Endothelial cell of coronary artery (primary cell): ENCODE results near the gene OR2AJ1. TPM values are rescaled to one million over a fixed set of nuclear protein-coding genes. Genes with fewer than 3 reads are reported as not detected.

ENCODE experiments used
- total RNA-seq: library from RNA; depleted of rRNA; stranded (reverse); fragments of >200 nt; gene quantifications from 2 replicates; pipeline ENCODE4 v1.2.3, GENCODE V29; 2014

OR2AJ1 gene, protein sequence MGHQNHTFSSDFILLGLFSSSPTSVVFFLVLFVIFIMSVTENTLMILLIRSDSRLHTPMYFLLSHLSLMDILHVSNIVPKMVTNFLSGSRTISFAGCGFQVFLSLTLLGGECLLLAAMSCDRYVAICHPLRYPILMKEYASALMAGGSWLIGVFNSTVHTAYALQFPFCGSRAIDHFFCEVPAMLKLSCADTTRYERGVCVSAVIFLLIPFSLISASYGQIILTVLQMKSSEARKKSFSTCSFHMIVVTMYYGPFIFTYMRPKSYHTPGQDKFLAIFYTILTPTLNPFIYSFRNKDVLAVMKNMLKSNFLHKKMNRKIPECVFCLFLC
- total RNA-seq, result not detected in 2 replicates

DNA sequence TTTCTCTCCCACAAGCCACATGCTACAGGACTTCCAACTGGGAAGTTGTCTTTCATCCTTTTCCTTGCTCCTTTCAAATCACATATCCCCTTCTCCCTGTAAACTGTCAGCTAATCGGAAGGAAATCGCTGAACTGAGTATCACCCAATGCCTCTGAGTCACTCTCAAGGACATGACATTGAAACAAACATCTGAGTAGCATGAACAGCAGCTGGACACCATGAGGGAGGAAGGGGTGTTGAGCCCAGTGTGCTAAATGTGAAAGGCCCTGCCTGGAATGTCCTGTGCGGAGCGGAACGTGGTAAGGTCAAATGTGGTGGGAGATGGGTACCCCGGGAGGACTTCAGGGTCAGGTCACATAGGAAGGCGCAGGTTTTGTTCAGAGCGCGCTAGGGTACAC is at the start of gene OR2AJ1:
Gene OR2AJ1 (plus strand): TSS at position 22 of the 400 bp plus-strand sequence. CDS start 8,880 bp downstream, outside the sequence.

GRCh38 chr1:247895163-247895637 is 29.5 kb upstream of the OR2AJ1 start, which contains the start of gene OR2W3:
OR2W3 (plus strand) TSS chr1:247895587; CDS start chr1:247895587, 0 bp downstream.

DNA sequence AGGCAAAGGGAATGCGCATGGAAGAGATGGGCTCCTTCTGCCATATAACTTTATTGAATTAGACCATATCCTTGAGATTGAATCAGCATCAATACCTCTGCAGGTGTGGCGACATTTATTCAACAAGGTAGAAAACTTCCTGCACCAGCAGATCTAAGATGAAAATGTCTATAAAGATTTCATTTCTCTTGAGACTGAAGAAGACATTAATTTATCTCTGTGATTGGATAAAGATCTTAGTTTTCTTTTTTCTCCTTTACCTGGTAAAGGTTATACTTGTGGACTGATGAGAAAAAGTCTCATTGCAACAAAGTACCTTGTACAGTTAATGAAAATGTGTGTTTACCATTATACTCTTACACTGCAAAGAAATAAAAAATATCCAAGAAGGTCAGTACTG is 4.7 kb upstream of the OR2AJ1 start, which contains the start of gene OR2T8:
Gene OR2T8 (plus strand): TSS at position 301 of the 400 bp plus-strand sequence. CDS start 766 bp downstream, outside the sequence.

GRCh38 chr1:247948558-247948957 is 23.9 kb downstream of the OR2AJ1 start, which contains the start of gene OR2L8:
OR2L8 (plus strand) TSS chr1:247948858; CDS start chr1:247948858, 0 bp downstream.

GRCh38 chr1:247964933-247965332 is 40.2 kb downstream of the OR2AJ1 start, which contains the start of gene OR2AK2:
OR2AK2 (plus strand) TSS chr1:247965233; CDS start chr1:247965377, 144 bp downstream.

Other genes with a start within 250 kb of the OR2AJ1 start
- not detected in 2 replicates for gene OR13G1, start 245.2 kb upstream of the OR2AJ1 start, total RNA-seq
- gene OR6F1, start 208.2 kb upstream of the OR2AJ1 start, total RNA-seq, result not detected in 2 replicates
- gene OR14K1, start 186.3 kb upstream of the OR2AJ1 start, total RNA-seq, result not detected in 2 replicates
- not detected in 2 replicates for gene OR14A2, start 176.7 kb upstream of the OR2AJ1 start, total RNA-seq
- gene OR1C1, start 164.3 kb upstream of the OR2AJ1 start, total RNA-seq, result not detected in 2 replicates
- not detected in 2 replicates for gene OR14A16, start 100.8 kb upstream of the OR2AJ1 start, total RNA-seq
- not detected in 2 replicates for gene OR11L1, start 83.0 kb upstream of the OR2AJ1 start, total RNA-seq
- gene TRIM58, start 67.7 kb upstream of the OR2AJ1 start, total RNA-seq, result under 0.01 and 0.09 TPM in 2 replicates
- not detected in 2 replicates for gene OR2W3, start 29.3 kb upstream of the OR2AJ1 start, total RNA-seq
- gene OR2T8, start 4.6 kb upstream of the OR2AJ1 start, total RNA-seq, result not detected in 2 replicates
- gene OR2L8, start 24.0 kb downstream of the OR2AJ1 start, total RNA-seq, result not detected in 2 replicates
- not detected in 2 replicates for gene OR2AK2, start 40.3 kb downstream of the OR2AJ1 start, total RNA-seq
- not detected in 2 replicates for gene OR2L5, start 88.8 kb downstream of the OR2AJ1 start, total RNA-seq
- gene OR2L2, start 105.2 kb downstream of the OR2AJ1 start, total RNA-seq, result not detected in 2 replicates
- gene OR2L3, start 121.9 kb downstream of the OR2AJ1 start, total RNA-seq, result not detected in 2 replicates
- gene OR2L13, start 170.3 kb downstream of the OR2AJ1 start, total RNA-seq, result not detected in 2 replicates
- gene OR2M5, start 220.3 kb downstream of the OR2AJ1 start, total RNA-seq, result not detected in 2 replicates
- gene OR2M2, start 249.9 kb downstream of the OR2AJ1 start, total RNA-seq, result not detected in 2 replicates